ENCODE data around the gene GLIS1.

GLIS1 gene

GRCh38 chr1:53517821-53518352, 221.1 kb downstream of the GLIS1 start:
- DNase-seq, result no peak

GRCh38 chr1:53517109-53517508, 221.9 kb downstream of the GLIS1 start:
- no peak for DNase-seq

- DNase-seq, result no peak
Observed at GRCh38 chr1:53516181-53516580, 222.8 kb downstream of the GLIS1 start.

- no peak for DNase-seq
Observed at GRCh38 chr1:53514436-53514835, 224.5 kb downstream of the GLIS1 start.

GRCh38 chr1:53513846-53514245, 225.1 kb downstream of the GLIS1 start:
- DNase-seq, result no peak

- no peak for DNase-seq
Observed at GRCh38 chr1:53512807-53513755, 225.9 kb downstream of the GLIS1 start.

GRCh38 chr1:53511933-53512806, 226.8 kb downstream of the GLIS1 start:
- no peak for DNase-seq

- DNase-seq, result no peak
Observed at GRCh38 chr1:53511323-53511932, 227.5 kb downstream of the GLIS1 start.

- no peak for DNase-seq
Observed at GRCh38 chr1:53510215-53510614, 228.7 kb downstream of the GLIS1 start.

GRCh38 chr1:53509775-53510174, 229.2 kb downstream of the GLIS1 start:
- no peak for DNase-seq

- DNase-seq, result no peak
Observed at GRCh38 chr1:53508991-53509666, 229.8 kb downstream of the GLIS1 start.

GRCh38 chr1:53508056-53508990, 230.6 kb downstream of the GLIS1 start:
- no peak for DNase-seq

- no peak for DNase-seq
Observed at GRCh38 chr1:53507116-53507820, 231.7 kb downstream of the GLIS1 start.

- DNase-seq, result no peak
Observed at GRCh38 chr1:53506355-53507050, 232.5 kb downstream of the GLIS1 start.

GRCh38 chr1:53505891-53506290, 233.1 kb downstream of the GLIS1 start:
- DNase-seq, result no peak

- DNase-seq, result no peak
Observed at GRCh38 chr1:53505401-53505800, 233.6 kb downstream of the GLIS1 start.

GRCh38 chr1:53504901-53505300, 234.1 kb downstream of the GLIS1 start:
- no peak for DNase-seq

GRCh38 chr1:53503433-53504217, 235.3 kb downstream of the GLIS1 start:
- no peak for DNase-seq
